ENCODE measurements around the gene PSORS1C2.

GRCh38 chr6:31091680-31092079 lies 47.2 kb downstream of the PSORS1C2 start:
- TF ChIP-seq CTCF (IDR thresholded peaks at IDR 0.05), result no peak
- TF ChIP-seq POLR2A (IDR thresholded peaks at IDR 0.05), result no peak
- TF ChIP-seq POLR2AphosphoS5 (IDR thresholded peaks at IDR 0.05), result no peak

Measured in prostate gland (tissue), 2 donors.